ENCODE results near the gene FAM117B. TPM values are rescaled to one million over a fixed set of nuclear protein-coding genes. Genes with fewer than 3 reads are reported as not detected.

FAM117B gene
- total and polyA plus RNA-seq, 2 of the 8 experiments (the other 6 are each of a cell fraction or from before 2014, with no cell fraction given), result 3.9 to 22.6 TPM

DNA sequence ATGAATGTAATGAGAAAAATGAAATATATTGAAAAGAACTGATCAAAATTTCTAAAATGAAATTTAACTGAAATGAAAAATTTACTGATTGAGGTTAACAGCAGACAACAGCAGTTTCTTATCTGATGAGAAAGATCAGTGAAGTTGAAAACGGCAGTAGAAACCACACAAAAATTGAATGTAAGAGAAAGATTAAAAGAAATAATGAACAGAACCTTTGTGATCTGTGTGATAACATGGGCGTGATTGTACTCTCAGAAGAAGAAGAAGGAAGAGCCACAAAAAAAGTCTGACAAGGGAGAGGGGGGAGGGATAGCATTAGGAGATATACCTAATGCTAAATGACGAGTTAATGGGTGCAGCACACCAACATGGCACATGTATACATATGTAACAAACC, 45.2 kb downstream of the FAM117B start:
- no peak for FAIRE-seq
- H2BK5ac ChIP-seq (ENCODE audit: low read depth, low read length), result no peak overlapping the region
- H4K5ac ChIP-seq (ENCODE audit: insufficient read length, low read depth, low read length), result no peak overlapping the region
- H3K14ac ChIP-seq (ENCODE audit: insufficient read length), result no peak overlapping the region
- no peaks in the 10 kb centered on the region for H3K23me2 ChIP-seq (ENCODE audit: low read depth, low read length)
- no peaks in the 10 kb centered on the region for H3K36me3 ChIP-seq (ENCODE audit: control insufficient read depth in 2 of 4, insufficient read depth in 4 of 4, low read length in 3 of 4)
- 86% methylated on average over 3 of the region's 3 CpGs; no CpG with 5 or more reads in 1 of the 2 experiments for WGBS, 2 experiments (ENCODE audit: extremely low coverage in 1 of 2, insufficient coverage in 1 of 2, insufficient read length in 1 of 2, insufficient replicate concordance in 2 of 2, low coverage in 1 of 2, low lambda C conversion rate in 2 of 2, missing lambda C conversion rate in 1 of 2)
- no peak overlapping the region for H3K4me2 ChIP-seq (ENCODE audit: insufficient read depth in 1 of 2, low read depth in 2 of 2, low read length in 2 of 2)
- no peak overlapping the region for H3K56ac ChIP-seq (replicated peaks; ENCODE audit: insufficient read length, low read depth, low read length)
- H3K23ac ChIP-seq (ENCODE audit: insufficient read length), result no peak overlapping the region
- H2AK5ac ChIP-seq (ENCODE audit: low read depth, low read length), result no peak overlapping the region
- H3K4me1 ChIP-seq (replicated peaks in 1 of 4; ENCODE audit: control insufficient read depth in 3 of 4, insufficient read depth in 4 of 4, low read length in 3 of 4), result peaks cover 0 to 4% (median 2%) of the 10 kb centered on the region in 4 experiments; a peak in 3 of 7 replicates
- H3K79me1 ChIP-seq (ENCODE audit: low read depth, low read length), result peaks cover 2% of the 10 kb centered on the region; the same call in 1 of the 2 replicates
- H3K18ac ChIP-seq (ENCODE audit: extremely low read depth, low read length), result no peak overlapping the region
- H3K27me3 ChIP-seq (replicated peaks in 1 of 4; ENCODE audit: control insufficient read depth in 3 of 4, extremely low read depth in 1 of 4, insufficient read depth in 3 of 4, low read length in 3 of 4), result no peaks in the 10 kb centered on the region
- H2BK12ac ChIP-seq (ENCODE audit: low read depth, low read length), result no peak overlapping the region
- peaks cover 0 to 52% of the 10 kb centered on the region in 2 experiments; a peak in 2 of 4 replicates for H3K79me2 ChIP-seq (ENCODE audit: control insufficient read depth in 1 of 2, insufficient read depth in 2 of 2, low read length in 2 of 2)
- CTCF ChIA-PET (ENCODE audit: partially characterized antibody), result no interaction called here
- no peak overlapping the region for H4K8ac ChIP-seq (ENCODE audit: extremely low read depth, insufficient read depth, low read length)
- H2BK20ac ChIP-seq (ENCODE audit: low read length), result no peak overlapping the region
- no peak overlapping the region for H2BK120ac ChIP-seq (replicated peaks; ENCODE audit: low read depth, low read length)
- no peak overlapping the region for H3K4ac ChIP-seq (replicated peaks; ENCODE audit: insufficient read length, low read depth, low read length)
- H4K91ac ChIP-seq (replicated peaks; ENCODE audit: insufficient read length, low read length), result no peak overlapping the region
- POLR2A ChIA-PET (ENCODE audit: partially characterized antibody), result no interaction called here
- H3K9me3 ChIP-seq (ENCODE audit: insufficient read depth in 2 of 2, low read depth in 1 of 2, low read length in 1 of 2), result no peaks in the 10 kb centered on the region
- H4K20me1 ChIP-seq (replicated peaks in 1 of 2; ENCODE audit: control insufficient read depth in 1 of 2, insufficient read depth in 2 of 2, low read length in 2 of 2), result peaks cover 4 to 7% of the 10 kb centered on the region in 2 experiments
- H2BK15ac ChIP-seq (ENCODE audit: low read length), result no peak overlapping the region
- H3K4me3 ChIP-seq (ENCODE audit: extremely low read depth in 1 of 4, insufficient read depth in 2 of 4, low read depth in 3 of 4, low read length in 4 of 4), result no peak overlapping the region
- H2AFZ ChIP-seq (ENCODE audit: low read length), result no peak overlapping the region
- H3K9ac ChIP-seq (replicated peaks in 1 of 4; ENCODE audit: extremely low read depth in 1 of 4, low read depth in 3 of 4, low read length in 3 of 4), result no peak overlapping the region
- no peak for DNase-seq (ENCODE audit: low read depth in 1 of 2, low spot score in 2 of 2)
- H3K27ac ChIP-seq (ENCODE audit: low read depth, low read length), result no peak overlapping the region
- TF ChIP-seq, protein P1, sequence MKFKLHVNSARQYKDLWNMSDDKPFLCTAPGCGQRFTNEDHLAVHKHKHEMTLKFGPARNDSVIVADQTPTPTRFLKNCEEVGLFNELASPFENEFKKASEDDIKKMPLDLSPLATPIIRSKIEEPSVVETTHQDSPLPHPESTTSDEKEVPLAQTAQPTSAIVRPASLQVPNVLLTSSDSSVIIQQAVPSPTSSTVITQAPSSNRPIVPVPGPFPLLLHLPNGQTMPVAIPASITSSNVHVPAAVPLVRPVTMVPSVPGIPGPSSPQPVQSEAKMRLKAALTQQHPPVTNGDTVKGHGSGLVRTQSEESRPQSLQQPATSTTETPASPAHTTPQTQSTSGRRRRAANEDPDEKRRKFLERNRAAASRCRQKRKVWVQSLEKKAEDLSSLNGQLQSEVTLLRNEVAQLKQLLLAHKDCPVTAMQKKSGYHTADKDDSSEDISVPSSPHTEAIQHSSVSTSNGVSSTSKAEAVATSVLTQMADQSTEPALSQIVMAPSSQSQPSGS (IDR thresholded peaks at IDR 0.05; ENCODE audit: low read length), result no peak
- TF ChIP-seq CBX8 (IDR thresholded peaks at IDR 0.05; ENCODE audit: borderline replicate concordance, low read depth, low read length) (no peak), BCL11A (IDR thresholded peaks at IDR 0.05; ENCODE audit: low read depth in 2 of 2, low read length in 2 of 2) (no peak), CEBPB (IDR thresholded peaks at IDR 0.05; ENCODE audit: low read depth, low read length) (no peak), YY1 (IDR thresholded peaks at IDR 0.05; ENCODE audit: low read depth, low read length) (no peak), BACH1 (IDR thresholded peaks at IDR 0.05; ENCODE audit: low read length) (no peak), RBBP5 (IDR thresholded peaks at IDR 0.05; ENCODE audit: borderline replicate concordance, low read depth, low read length) (no peak), ZNF274 (IDR thresholded peaks at IDR 0.05; ENCODE audit: borderline replicate concordance, extremely low read depth, low read length) (no peak), SIRT6 (IDR thresholded peaks at IDR 0.05; ENCODE audit: low read length) (no peak), SIN3A (conservative IDR thresholded peaks at IDR 0.05 in 1 of 2, IDR thresholded peaks at IDR 0.05 in 1 of 2; ENCODE audit: low read depth in 1 of 2, low read length in 2 of 2) (no peak), GTF2F1 (IDR thresholded peaks at IDR 0.05; ENCODE audit: borderline replicate concordance, low read depth, low read length) (no peak), JUND (IDR thresholded peaks at IDR 0.05; ENCODE audit: low read length) (no peak), PHF8 (conservative IDR thresholded peaks at IDR 0.05; ENCODE audit: low read depth, low read length) (no peak), POLR2AphosphoS5 (IDR thresholded peaks at IDR 0.05; ENCODE audit: low read depth, low read length) (no peak)

Data from H1 (cell line).